Astrocyte of the spinal cord (primary cell): ENCODE results near the gene MTMR3.

Experiments
- DNase-seq: peaks from one replicate; pipeline ENCODE4 v3.0.0; 2011; ENCODE audit warnings: low read depth, low spot score
- H3K4me3 ChIP-seq: 2 replicates; pipeline ENCODE4 v1.5.1; 2011; ENCODE audit warnings: low read depth, mild to moderate bottlenecking, low read length, moderate library complexity
- in situ Hi-C: cut with HindIII; loops from 2 replicates; pipeline ENCODE4 v1.10.0; 2017; ENCODE audit warnings: low sequenced_read_pairs
- TF ChIP-seq, protein P1 (sequence below): IDR thresholded peaks from 2 replicates; pipeline ENCODE4 v1.5.1; 2012; ENCODE audit warnings: low read depth, mild to moderate bottlenecking, low read length, inconsistent platforms

MTMR3 gene

DNA sequence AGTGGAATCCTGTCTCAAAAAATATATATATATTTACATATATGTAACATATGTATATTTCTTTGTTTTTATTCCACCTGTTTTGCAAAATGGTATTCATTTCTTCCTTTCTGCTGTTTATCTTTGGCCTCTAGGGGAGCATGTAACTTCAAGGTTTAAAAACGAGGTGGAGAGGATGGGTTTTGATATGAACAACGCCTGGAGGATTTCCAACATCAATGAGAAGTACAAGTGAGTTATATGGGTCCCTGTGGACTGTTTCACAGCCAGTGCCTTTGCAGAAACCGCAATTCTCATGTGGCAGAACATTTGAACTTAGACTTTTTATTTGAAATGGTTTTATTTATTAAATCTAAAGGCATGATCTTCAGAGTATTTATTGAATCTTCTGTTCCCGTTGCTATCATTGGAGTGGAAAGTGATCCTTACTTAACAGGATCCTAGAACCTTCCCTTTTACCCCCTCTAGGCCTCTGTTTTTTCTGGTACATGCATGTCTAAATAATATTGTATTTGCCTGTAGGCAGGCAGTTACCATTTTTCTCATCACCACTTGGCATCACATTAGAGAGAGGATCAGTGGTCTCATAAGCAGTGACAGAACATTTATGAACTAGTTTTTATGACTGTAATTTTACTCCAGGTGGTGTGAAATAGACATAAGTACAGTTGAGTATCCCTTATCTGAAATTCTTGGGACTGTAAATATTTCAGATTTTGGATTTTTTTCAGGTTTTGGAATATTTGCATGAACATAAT lies 115.8 kb downstream of the MTMR3 start:
- no peak overlapping the region for H3K4me3 ChIP-seq
- DNase-seq: no peak
- TF ChIP-seq, protein P1, sequence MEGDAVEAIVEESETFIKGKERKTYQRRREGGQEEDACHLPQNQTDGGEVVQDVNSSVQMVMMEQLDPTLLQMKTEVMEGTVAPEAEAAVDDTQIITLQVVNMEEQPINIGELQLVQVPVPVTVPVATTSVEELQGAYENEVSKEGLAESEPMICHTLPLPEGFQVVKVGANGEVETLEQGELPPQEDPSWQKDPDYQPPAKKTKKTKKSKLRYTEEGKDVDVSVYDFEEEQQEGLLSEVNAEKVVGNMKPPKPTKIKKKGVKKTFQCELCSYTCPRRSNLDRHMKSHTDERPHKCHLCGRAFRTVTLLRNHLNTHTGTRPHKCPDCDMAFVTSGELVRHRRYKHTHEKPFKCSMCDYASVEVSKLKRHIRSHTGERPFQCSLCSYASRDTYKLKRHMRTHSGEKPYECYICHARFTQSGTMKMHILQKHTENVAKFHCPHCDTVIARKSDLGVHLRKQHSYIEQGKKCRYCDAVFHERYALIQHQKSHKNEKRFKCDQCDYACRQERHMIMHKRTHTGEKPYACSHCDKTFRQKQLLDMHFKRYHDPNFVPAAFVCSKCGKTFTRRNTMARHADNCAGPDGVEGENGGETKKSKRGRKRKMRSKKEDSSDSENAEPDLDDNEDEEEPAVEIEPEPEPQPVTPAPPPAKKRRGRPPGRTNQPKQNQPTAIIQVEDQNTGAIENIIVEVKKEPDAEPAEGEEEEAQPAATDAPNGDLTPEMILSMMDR: peak; percentile 40
- in situ Hi-C loops: no loop called here

DNA sequence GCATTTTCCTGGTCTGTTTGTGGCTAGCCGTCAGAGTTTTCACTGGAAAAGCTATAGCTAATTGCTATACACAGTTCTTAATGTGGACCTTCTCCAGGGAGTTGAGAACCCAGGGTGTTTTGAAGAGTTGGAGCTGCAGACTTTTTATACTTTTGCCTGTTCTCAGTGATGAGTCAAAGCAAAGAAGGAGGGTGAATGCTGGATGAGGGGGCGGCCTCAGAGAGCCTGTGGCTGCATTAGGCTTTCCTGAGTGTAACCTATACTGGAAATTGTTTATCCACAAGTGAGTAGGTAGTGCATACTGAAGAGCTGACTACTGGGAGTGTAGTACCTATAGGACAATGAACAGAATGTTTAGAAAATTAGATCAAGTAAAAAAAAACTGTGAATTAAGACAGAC lies 117.6 kb downstream of the MTMR3 start:
- H3K4me3 ChIP-seq: no peak overlapping the region
- in situ Hi-C loops: no loop called here
- TF ChIP-seq, protein P1: no peak
- DNase-seq: peak; percentile 50

- TF ChIP-seq, protein P1: no peak
- in situ Hi-C loops: no loop called here
- no peak overlapping the region for H3K4me3 ChIP-seq
- no peak for DNase-seq
Measured at GRCh38 chr22:30001459-30001858, 118.5 kb downstream of the MTMR3 start.

- in situ Hi-C loops: no loop called here
- TF ChIP-seq, protein P1: no peak
- no peak for DNase-seq
- H3K4me3 ChIP-seq: no peak overlapping the region
Measured at GRCh38 chr22:30002861-30003486, 120.0 kb downstream of the MTMR3 start.

- in situ Hi-C loops: no loop called here
- TF ChIP-seq, protein P1: no peak
- DNase-seq: no peak
- H3K4me3 ChIP-seq: no peak overlapping the region
Measured at GRCh38 chr22:30004101-30004500, 121.1 kb downstream of the MTMR3 start.

DNA sequence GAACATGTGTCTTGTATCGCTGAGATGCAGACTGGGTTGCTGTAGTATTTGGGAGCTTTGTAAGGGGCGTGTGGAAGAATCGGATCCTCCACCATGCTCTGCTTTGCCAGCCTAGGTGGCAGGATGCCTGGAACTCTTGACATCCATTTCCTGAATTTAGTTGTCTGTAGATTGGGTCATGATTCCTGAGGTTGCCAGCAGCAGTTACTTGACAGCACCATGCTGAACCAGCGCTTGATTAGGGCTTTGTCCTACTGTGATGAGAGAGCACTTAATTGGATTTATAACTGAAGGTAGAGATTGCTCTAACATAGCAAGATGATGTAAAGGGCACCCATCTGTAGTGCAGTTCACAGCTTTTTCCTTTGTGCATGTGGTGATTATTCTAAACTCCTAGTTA lies 121.7 kb downstream of the MTMR3 start:
- no peak overlapping the region for H3K4me3 ChIP-seq
- TF ChIP-seq, protein P1: no peak
- in situ Hi-C loops: no loop called here
- no peak for DNase-seq
